LNCAP (cell line): ENCODE measurements around the gene ANXA2R.

Experiments used
- CTCF ChIP-seq: fragments of 450-650 bp; IDR thresholded peaks from 2 replicates; pipeline ENCODE4 v1.5.1; 2017; ENCODE audit warnings: mild to moderate bottlenecking

Gene ANXA2R

DNA sequence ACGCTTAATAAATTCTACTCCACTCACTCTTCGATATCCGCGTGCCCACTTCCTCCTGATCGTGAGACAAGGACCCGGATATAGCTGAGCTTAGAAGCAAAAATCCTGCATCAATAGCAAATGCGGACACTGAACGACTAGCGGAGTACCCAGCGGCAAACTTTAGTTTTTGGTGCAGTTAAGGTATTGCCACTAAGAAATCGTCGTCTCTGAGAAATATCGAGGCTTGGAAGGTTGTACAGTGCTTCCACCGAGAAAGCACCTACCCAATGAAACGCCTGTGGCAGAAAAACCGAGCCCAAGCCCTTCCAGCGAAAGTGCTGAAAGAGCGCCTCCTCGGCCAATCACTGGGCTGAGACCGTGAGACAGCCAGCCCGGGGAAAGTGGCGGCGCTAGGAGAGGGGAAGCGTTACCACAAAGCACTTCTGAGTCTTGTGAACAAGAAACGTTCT lies 32.2 kb downstream of the ANXA2R start:
- no peak for TF ChIP-seq CTCF

- TF ChIP-seq CTCF, result no peak
Measured at GRCh38 chr5:43007246-43007910, 32.7 kb downstream of the ANXA2R start.

- TF ChIP-seq CTCF, result no peak
Measured at GRCh38 chr5:43006424-43007202, 33.5 kb downstream of the ANXA2R start.

DNA sequence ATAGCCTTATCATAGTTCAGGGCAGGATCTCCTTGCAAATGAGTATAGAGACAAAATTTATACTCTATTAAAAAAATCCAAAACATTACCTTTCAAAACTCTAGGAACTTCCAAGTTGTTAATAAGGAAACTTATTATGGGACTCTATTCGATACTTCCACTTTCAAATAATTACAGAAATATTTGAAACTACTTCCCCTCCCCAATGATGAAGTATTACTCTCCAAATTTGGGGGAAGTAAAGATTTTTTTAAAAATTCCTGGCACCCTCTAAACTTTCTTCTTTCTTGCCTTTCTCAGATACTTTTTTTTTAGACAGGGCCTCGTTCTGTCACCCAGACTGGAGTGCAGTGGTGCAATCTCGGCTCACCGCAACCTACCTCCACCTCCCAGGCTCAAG lies 35.1 kb downstream of the ANXA2R start:
- TF ChIP-seq CTCF, result no peak

DNA sequence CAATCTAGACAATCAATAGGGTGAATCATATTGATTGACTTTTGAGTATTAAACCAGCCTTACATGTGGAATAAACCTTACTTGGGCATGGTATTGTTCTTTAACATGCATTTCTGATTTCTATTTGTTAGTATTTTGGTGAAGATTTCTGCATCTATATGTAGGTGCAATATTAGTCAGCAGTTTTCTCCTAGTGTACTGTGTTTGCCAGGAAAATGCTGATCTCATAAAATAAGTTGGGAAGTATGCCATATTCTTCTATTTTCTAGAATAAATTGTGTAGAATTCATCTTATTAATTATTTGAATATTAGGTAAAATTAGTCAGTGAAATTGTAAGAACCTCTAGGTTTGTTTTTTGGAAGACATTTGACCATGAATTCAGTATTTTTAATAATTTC lies 38.4 kb downstream of the ANXA2R start:
- no peak for TF ChIP-seq CTCF

- TF ChIP-seq CTCF, result no peak
Measured at GRCh38 chr5:43000914-43001313, 39.2 kb downstream of the ANXA2R start.

GRCh38 chr5:43000111-43000840 lies 39.8 kb downstream of the ANXA2R start:
- TF ChIP-seq CTCF, result no peak
